ENCODE data around the gene PAQR4. TPM values are rescaled to one million over a fixed set of nuclear protein-coding genes. Genes with fewer than 3 reads are reported as not detected.

The PAQR4 gene
- total and polyA plus RNA-seq, 2 donors from 2014 or later = 3.5 to 5.9 TPM

DNA sequence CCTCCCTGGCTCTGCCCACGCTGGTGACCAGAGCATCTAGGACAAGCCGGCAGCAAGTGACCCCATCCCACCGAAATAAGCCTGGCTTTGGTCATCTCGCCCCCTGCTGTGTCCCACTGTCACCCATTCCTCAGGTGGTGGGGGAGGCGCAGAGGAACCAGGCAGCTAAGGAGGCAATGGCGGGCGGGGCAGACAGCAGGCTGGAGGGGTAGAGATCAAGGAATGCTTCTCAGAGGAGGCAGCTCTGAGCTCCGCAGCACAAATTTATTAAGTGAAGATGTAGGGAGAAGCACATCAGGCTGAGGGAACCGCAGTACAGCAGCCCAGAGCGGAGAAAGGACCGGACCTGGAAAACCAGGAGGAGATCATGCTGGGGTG, 12.6 kb upstream of the PAQR4 start:
- intact Hi-C loops (cut with DNase I) = no loop called here
- H3K36me3 ChIP-seq (ENCODE audit: control insufficient read depth in 2 of 3, insufficient read depth in 3 of 3, low read length in 3 of 3) = no peaks in the 10 kb centered on the region
- H3K4me1 ChIP-seq (ENCODE audit: control insufficient read depth in 2 of 3, insufficient read depth in 2 of 3, low read depth in 1 of 3, low read length in 3 of 3) = no peaks in the 10 kb centered on the region
- no peaks in the 10 kb centered on the region for H3K27me3 ChIP-seq (ENCODE audit: control insufficient read depth, insufficient read depth, low read length)
- no peak for FAIRE-seq
- no peak overlapping the region for H3K4me3 ChIP-seq (ENCODE audit: low read length in 3 of 3)
- H3K9me3 ChIP-seq (ENCODE audit: control insufficient read depth in 2 of 3, insufficient read depth in 1 of 3, low read length in 3 of 3) = no peaks in the 10 kb centered on the region
- TF ChIP-seq, protein P1, sequence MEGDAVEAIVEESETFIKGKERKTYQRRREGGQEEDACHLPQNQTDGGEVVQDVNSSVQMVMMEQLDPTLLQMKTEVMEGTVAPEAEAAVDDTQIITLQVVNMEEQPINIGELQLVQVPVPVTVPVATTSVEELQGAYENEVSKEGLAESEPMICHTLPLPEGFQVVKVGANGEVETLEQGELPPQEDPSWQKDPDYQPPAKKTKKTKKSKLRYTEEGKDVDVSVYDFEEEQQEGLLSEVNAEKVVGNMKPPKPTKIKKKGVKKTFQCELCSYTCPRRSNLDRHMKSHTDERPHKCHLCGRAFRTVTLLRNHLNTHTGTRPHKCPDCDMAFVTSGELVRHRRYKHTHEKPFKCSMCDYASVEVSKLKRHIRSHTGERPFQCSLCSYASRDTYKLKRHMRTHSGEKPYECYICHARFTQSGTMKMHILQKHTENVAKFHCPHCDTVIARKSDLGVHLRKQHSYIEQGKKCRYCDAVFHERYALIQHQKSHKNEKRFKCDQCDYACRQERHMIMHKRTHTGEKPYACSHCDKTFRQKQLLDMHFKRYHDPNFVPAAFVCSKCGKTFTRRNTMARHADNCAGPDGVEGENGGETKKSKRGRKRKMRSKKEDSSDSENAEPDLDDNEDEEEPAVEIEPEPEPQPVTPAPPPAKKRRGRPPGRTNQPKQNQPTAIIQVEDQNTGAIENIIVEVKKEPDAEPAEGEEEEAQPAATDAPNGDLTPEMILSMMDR (IDR thresholded peaks at IDR 0.05; ENCODE audit: borderline replicate concordance, extremely low read depth, insufficient read depth) = no peak
- H3K27ac ChIP-seq (ENCODE audit: low read depth in 2 of 2, low read length in 2 of 2) = no peak overlapping the region
- DNase-seq = no peak
- H3K9ac ChIP-seq (ENCODE audit: low read length in 3 of 3) = no peak overlapping the region

DNA sequence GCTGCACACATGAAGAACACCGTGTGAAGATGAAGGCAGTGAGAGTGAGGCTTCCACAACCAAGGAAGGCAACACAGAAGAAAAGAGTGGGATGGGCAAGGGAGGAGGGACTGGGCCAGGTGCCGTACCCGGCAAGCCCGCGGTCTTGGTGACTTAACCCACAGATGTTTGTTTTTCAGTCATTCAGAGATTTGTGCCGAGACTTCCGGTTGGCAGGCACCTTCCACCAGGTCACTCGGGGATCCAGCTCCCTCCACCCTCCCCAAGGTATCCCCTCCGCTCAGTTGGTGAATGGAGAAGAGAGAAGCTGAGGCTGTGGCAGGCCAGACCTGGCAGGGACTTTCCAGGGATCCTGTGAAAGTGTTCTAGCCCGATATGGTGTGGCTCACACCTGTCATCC, 9.9 kb upstream of the PAQR4 start:
- FAIRE-seq (no peak), DNase-seq (no peak)
- H3K4me3 ChIP-seq (ENCODE audit: low read length in 3 of 3) = no peak overlapping the region
- no peaks in the 10 kb centered on the region for H3K9me3 ChIP-seq (ENCODE audit: control insufficient read depth in 2 of 3, insufficient read depth in 1 of 3, low read length in 3 of 3)
- intact Hi-C loops (cut with DNase I) = no loop called here
- no peak overlapping the region for H3K9ac ChIP-seq (ENCODE audit: low read length in 3 of 3)
- TF ChIP-seq, protein P1 (IDR thresholded peaks at IDR 0.05; ENCODE audit: borderline replicate concordance, extremely low read depth, insufficient read depth) = no peak
- no peak overlapping the region for H3K27ac ChIP-seq (ENCODE audit: low read depth in 2 of 2, low read length in 2 of 2)
- H3K27me3 ChIP-seq (ENCODE audit: control insufficient read depth, insufficient read depth, low read length) = no peaks in the 10 kb centered on the region
- peaks cover 0 to 7% (median 0%) of the 10 kb centered on the region in 3 donors for H3K4me1 ChIP-seq (ENCODE audit: control insufficient read depth in 2 of 3, insufficient read depth in 2 of 3, low read depth in 1 of 3, low read length in 3 of 3)
- no peaks in the 10 kb centered on the region for H3K36me3 ChIP-seq (ENCODE audit: control insufficient read depth in 2 of 3, insufficient read depth in 3 of 3, low read length in 3 of 3)

DNA sequence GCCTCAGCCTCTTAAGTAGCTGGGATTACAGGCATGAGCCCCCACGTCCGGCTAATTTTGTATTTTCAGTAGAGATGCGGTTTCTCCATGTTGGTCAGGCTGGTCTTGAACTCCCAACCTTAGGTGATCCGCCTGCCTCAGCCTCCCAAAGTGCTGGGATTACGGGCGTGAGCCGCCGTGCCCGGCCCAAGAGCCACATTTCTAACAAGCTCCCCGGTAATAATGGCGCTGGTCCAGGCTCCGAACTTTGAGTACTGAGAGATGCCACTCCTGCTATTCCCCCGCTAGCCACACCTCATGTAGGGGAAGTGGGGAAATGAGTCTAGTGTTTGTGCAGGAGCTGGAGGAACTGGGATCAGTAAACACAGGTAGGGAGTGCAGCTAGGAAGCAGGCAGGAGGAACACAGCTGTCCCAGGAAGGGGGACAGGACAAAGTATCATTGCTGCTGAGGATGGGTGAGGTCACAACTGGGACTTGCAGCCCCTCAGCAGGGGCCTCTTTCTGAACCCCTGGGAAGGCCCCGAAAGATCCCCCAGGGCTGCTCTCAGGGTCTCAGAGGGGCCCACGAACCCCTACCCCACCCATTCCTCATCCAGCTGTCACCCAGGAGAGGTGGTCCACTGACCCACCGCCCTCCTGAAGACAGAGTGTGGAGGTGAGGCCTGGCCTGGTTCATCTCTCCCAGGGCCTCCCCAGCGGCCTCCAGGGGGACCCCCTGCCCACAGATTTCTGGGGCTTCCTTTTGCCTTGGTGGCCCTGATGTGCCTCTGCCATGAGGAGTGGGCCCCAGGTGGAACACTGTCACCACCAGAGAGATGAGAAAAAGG, 8.8 kb upstream of the PAQR4 start:
- DNase-seq = no peak
- no peak overlapping the region for H3K9ac ChIP-seq (ENCODE audit: low read length in 3 of 3)
- no peak overlapping the region for H3K4me3 ChIP-seq (ENCODE audit: low read length in 3 of 3)
- peaks cover 2% of the 10 kb centered on the region for H3K27me3 ChIP-seq (ENCODE audit: control insufficient read depth, insufficient read depth, low read length)
- no peak for FAIRE-seq
- no peaks in the 10 kb centered on the region for H3K9me3 ChIP-seq (ENCODE audit: control insufficient read depth in 2 of 3, insufficient read depth in 1 of 3, low read length in 3 of 3)
- H3K4me1 ChIP-seq (ENCODE audit: control insufficient read depth in 2 of 3, insufficient read depth in 2 of 3, low read depth in 1 of 3, low read length in 3 of 3) = peaks cover 0 to 11% (median 0%) of the 10 kb centered on the region in 3 donors
- H3K36me3 ChIP-seq (ENCODE audit: control insufficient read depth in 2 of 3, insufficient read depth in 3 of 3, low read length in 3 of 3) = no peaks in the 10 kb centered on the region
- TF ChIP-seq, protein P1 (IDR thresholded peaks at IDR 0.05; ENCODE audit: borderline replicate concordance, extremely low read depth, insufficient read depth) = no peak
- no peak overlapping the region for H3K27ac ChIP-seq (ENCODE audit: low read depth in 2 of 2, low read length in 2 of 2)
- intact Hi-C loops (cut with DNase I) = no loop called here
